ENCODE data around the gene UBE2Q1.

UBE2Q1 gene

DNA sequence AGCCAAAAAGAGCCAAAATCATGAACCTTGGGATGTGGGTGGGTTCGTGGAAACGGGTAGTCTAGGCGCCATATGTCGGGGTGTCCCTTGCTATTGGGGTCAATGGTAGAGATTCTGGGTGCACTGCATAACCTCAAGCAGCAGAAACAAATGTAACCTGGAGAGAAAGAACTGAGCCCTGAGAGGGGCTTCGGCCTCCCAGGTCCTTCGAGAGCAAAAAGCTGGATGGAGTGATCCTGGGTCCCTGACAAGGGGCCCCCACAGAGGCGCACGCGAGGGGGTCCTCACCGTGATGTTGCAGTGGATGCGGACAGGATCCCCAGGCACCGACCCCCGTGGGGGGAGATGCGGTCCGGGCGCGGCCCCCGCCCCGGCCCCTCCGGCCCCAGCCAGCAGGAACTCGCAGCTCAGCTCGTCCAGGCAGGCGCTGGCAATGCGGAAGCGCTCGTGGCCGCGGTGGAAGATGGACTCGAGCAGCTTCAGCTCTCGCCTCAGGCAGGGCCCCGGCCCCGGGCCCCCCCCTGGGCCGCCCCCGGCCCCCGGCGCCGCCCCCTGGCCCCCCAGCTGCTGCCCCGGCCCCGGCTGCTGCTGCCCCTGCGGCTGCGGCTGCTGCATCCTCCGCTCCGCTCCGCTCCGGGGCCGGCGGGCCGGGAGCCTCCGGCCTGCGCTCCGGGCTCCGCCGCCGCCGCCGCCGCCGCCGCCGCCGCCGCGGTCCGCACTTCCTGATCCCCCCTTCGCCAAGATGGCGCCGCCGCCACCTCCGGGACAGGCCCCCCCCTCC lies at the start of gene UBE2Q1:
UBE2Q1 (minus strand) TSS at position 724 of the 781 bp plus-strand sequence; CDS start at position 615, 109 bp downstream.
- DNase-seq (ENCODE audit: low read depth, low spot score) = no peak

DNA sequence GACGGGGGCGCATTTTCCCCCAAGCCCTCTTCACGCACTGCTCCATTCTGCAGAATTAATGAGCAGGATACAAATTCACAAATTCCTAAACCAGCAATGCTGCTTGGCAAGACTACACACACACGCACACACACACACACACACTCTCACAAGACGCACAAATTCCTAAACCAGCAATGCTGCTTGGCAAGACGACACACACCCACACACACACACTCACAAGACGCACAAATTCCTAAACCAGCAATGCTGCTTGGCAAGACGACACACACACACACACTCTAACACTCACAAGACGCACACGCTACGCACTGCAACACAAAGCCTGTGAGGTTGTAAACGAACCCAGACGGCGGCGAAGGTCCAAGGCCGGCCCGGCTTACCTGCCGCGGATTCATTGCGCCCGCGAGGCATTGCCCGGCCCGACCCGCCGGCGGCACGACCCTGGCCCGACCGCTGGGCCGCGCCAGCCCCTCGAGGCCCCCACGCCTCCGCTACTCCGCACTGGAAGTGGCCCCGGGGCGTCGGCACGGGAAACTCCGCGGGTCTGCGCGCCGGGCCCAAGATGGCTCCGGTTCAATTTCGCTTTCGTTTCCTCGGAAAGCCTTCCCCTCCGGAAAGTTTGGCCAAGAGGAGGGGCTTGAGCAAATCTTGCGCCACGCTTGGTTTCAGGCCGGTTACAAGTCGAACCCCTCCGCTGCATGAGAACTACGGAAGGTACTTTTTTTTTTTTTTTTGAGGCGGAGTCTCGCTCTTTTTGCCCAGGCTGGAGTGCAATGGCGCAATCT lies 49.3 kb upstream of the UBE2Q1 start, which contains the start of gene ADAR:
ADAR (minus strand) TSS at position 578 of the 788 bp plus-strand sequence; CDS start at position 398, 180 bp downstream.
- peak; percentile 85 for DNase-seq (ENCODE audit: low read depth, low spot score)

DNA sequence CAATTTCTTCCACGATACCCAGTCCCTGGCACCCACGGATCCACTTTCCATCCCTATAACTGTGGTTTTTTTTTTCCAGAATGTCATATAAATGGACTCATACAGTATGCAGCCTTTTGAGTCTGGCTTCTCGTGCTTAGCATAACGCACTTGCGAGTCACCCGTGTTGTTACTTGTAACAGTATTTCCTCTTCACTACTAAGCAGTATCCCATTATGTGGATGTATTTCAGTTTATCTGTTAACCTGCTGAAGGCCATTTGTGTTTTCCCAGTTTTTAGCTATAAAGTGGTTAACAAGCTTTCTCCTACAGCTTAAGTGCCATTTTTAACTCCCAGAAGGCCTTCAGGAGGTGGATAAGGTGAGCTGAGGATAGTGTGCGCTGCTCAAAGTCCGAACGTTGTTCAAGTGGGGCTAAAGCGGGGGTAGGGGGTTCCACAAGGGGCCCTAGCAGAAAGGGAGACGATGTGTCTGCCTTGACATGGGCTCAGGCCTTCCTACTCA lies 48.7 kb upstream of the UBE2Q1 start:
- DNase-seq (ENCODE audit: low read depth, low spot score) = peak; percentile 14

DNA sequence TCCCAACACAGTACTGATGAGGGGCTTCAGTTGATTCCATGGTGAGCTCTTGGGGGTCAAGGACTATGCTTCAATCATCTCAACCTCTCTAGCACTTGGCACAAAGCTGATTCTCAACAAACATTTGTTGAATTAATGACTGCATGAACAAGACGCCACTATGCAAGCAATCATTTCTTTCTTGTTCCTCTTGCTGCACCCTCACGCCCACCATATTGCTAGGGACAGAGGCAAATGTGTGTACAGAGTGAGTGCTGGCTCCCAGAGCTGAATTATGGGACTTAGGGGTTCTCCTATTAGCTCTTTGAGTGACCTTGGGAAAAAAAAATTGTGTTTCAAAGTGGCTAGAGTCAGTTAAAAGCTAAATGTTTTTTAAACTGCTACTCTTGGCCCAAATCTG lies 47.1 kb upstream of the UBE2Q1 start:
- DNase-seq (ENCODE audit: low read depth, low spot score) = no peak

DNA sequence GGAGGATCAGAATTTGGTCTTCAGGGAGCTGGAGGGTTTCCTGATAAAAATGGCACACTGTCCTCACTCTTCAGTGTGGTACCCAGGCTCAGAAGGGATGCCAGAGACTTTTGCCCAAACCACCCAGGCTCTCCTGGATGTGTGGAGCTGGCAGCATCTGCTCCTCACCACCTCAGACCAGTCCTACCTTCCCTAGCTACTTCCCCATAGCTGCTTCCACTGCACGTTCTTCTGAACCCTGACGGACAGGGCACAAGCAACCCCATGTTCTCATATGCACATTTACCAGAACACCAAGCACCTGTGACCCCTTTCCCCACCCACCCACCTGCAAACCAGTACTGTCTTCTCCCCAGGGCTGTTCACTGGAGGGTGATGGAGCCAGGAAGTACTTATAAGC lies 44.9 kb upstream of the UBE2Q1 start:
- no peak for DNase-seq (ENCODE audit: low read depth, low spot score)

DNA sequence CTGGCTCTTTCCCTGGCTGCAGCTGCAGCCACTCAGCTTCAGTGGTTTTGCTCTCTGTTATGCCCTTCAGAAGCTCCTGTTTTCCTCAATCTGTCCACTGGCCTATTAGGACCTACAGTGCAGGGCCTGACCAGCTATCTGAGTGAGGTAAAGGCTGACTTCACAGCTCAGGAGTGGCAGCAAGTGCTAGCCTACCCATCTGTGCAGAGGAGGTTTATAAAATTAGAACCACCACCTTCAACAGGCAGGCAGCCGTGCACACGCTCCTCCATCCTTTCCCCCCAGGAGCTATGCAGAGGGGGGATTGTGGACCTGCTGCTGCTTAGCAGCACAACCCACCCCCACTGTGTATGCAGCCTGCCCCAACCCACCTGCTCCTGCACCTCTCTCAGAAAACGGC lies 41.2 kb upstream of the UBE2Q1 start:
- no peak for DNase-seq (ENCODE audit: low read depth, low spot score)

DNA sequence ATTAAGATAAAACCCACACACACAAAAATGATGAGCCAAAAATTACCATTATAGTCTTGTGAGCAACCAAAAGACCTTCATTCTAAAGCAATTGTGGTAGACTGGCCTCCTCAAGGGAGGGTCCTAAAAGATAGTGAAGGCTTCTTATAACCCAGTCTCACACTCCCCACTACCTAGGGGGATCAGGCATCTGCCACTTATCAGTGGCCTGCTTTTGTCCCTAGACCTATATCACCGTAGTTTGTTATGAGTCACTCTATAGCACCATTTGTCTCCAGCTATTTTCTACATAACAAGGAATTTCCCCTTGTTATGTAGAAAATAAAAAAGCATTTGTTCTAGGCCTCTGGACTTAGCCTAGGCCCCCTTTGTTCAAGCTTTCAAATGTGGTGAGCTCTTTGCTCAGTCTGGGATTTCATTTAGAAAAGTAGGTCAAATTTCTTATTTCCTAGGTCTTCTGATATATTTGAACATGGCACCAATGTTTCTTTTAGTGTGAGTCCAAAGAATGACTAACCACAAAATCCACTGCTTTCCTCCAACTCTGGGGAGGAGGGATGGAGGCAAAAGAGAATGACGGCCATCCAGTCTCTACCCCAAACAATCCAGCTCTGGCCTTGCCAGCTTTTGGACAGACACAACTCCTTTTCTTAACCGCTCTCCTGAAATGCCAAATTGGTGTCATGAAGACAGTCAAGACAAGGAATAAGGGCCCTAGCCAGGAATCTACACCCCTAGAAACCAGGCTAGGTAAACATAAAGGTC lies 40.6 kb upstream of the UBE2Q1 start:
- DNase-seq (ENCODE audit: low read depth, low spot score) = no peak

DNA sequence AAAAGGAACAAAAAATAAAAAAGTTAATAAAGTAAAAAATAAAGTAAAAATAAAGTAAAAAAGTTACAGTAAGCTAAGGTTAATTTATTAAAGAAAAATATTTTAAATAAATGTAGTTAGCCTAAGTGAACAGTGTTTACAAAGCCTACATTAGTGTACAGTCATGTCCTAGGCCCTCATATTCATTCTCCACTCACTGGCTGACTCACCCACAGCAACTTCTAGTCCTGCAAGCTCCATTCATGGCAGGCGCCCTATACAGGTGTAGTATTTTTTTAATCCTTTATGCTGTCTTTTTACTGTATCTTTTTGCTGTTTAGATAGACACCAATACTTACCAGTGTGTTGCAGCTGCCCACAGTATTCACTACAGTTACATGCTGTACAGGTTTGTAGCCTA lies 37.2 kb upstream of the UBE2Q1 start:
- DNase-seq (ENCODE audit: low read depth, low spot score) = no peak

DNA sequence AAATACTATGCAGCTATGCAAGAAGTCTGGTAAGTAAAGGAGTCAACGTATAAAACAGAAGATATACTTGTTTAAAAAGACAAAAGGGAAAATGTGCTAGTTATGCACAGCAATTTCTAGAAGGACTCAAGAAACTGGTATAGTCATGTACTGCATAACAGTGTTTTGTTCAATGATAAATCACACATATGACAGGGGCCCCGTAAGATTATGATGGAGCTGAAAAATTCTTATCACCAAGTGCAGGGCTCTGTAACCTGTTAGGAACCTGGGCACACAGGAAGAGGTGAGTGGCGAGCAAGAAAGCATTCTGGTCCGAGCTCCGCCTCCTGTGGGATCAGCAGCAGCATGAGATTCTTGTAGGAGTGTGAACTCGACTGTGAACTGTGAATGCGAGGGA lies 36.3 kb upstream of the UBE2Q1 start:
- DNase-seq (ENCODE audit: low read depth, low spot score) = no peak

DNA sequence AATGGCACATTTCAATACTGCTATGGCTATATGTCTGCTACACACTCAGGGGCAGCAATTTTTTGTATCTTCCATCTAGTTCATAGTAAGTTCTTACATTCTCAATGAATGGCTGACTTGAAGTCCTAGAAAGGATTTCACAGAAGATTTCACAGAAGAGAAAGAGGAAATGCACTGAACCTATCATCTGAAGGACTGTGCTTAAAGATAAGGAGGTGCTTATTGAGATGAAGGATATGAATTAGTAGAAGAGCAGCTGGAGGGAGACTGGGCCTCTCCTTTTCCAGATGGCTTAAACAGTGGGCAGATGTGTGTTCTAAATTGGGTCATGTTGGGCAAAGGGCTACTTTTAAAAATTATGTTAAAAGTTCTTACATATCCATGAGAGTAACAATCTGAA lies 34.9 kb upstream of the UBE2Q1 start:
- DNase-seq (ENCODE audit: low read depth, low spot score) = no peak

DNA sequence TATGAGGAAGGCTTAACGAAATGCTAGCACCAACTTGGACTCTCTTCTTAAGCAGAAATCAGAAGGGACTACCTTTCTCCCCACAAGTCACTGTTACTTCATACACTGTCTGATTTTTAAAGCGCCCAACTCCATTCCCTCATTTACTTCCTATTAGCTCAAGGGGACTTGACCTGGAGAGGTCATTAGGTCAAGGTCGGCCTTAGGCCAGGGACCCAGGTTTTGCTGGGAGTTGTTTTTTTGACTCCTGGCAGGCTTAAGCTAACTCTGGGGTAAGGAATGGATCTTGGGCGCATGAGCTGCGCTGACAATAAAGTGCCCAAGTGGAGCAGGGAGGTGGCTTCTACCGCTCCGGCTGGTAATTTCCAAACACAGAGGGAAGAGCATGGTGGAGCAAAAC lies 32.7 kb upstream of the UBE2Q1 start:
- DNase-seq (ENCODE audit: low read depth, low spot score) = no peak

DNA sequence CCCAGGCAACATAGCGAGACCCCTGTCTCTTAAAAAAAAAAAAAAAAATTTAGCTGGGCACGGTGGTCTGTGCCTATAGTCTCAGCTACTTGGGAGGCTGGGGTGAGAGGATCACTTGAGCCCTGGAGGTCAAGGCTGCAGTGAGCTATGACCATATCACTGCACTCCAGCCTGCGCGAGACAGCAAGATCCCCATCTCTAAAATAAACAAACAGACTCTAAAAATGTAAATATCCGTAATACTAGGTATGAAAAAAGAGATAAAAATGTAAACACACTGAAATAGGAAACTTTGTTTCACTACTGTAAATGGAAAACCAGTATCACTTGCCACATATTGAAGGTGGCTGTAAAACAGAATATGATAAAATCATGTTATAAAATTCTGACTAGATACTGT lies 32.3 kb upstream of the UBE2Q1 start:
- no peak for DNase-seq (ENCODE audit: low read depth, low spot score)

DNA sequence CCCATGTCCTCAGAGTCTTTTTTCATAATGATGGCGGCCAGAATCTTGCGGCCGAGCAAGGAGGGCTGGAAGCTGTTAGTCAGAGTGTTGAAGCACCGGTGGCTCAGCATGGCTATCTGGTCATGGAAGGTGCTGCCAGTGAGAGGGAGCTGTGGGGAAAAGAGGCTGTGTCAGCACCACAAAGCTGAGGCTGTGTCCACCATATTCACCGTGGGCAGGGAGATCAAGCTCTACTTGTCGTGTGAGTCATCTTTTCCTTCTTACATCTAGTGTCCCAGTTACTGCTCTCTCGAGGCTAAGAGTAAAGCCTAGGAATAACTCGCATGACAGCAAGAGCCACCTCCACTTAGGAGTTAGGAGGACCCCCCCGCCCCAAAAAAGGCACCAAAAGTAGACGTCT lies 31.3 kb upstream of the UBE2Q1 start:
- no peak for DNase-seq (ENCODE audit: low read depth, low spot score)

DNA sequence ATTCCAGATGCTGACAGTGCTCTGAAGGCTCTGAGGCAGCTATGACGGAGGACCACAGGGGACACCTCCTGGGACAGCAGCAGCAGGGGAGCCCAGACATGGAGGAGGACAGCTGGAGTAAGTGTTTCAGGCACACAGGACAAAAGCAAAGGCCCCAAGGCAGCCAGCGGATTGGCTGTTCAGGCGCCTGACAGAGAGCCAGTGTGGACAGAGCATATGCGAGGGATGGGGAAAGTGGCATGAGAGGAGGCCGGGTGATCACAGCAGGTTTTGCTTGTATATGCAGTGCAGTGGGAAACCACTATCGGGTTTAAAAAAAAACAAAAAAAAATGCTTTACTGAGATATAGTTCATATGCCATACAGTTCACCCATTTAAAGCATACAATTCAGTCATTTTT lies 28.2 kb upstream of the UBE2Q1 start:
- DNase-seq (ENCODE audit: low read depth, low spot score) = no peak

DNA sequence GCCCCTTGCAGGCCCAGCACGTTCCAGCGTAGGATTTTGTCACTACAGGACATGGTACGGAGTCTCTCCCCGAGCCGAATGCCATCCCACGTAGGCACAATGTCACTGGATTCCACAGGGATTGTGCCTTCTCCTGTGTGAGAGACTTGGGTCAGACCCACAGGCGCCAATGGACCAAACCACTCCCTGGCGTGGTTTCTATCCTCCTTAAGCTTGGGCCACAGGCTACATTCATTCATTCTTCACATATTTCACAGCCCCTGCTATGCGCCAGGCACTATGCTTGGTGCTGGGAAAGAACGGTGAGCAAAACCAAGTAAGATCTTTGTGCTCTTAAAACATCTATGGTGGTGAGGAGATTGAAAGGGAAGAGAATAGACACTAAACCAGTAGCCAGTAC lies 27.8 kb upstream of the UBE2Q1 start:
- no peak for DNase-seq (ENCODE audit: low read depth, low spot score)

DNA sequence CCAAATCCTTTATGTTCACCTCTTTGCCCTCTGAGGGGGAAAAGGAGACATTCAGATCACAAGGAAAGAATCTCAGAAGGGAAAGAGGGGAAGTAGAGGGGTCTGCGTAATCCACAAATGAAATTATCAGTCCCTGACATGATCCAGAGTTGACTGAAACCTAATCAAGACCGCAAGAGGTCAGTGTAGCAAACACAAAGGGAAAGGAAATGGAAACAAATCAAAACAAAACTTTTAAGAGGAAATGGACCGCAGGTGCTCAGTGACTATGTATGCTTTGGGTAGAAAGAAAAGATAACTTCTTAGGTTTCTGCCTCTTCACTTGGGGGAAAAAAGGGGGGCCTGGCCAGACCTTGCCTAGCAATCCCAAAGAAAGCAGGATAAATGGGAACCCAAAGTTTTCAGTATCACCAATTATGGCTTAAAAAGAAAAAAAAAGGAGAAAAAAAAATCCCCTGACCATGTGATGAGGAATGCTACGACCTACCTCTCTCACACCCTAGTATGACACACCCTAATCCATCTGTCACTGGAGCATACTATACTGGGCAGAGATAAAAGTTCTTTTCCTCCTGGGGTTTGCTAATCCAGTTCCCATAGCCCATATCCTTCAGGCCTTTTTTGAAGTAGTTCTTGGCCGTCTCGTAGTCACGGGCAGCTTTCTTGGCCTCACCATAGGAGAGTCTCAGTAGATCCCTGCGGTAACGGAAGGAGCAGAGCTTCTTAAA lies 26.0 kb upstream of the UBE2Q1 start:
- DNase-seq (ENCODE audit: low read depth, low spot score) = no peak

DNA sequence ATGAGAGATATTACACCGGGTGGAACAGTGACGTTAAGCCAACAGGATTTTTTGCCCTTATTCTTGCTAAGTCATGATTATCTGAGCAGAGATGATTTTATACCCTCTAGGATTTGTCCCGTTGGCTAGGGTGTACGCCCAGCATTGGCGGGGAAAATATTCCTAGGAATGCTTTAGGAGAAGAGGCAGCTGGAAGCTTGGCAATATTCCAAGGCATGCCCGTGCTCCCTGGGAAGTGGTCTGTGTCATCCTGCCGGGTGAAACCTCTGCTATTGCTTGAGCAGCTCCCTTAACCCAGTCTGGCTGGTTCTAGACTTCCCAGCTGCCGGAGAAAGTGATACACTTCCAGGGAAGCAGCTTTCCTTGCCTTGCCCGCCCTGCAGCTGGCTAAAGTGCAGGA lies 25.3 kb upstream of the UBE2Q1 start:
- no peak for DNase-seq (ENCODE audit: low read depth, low spot score)

DNA sequence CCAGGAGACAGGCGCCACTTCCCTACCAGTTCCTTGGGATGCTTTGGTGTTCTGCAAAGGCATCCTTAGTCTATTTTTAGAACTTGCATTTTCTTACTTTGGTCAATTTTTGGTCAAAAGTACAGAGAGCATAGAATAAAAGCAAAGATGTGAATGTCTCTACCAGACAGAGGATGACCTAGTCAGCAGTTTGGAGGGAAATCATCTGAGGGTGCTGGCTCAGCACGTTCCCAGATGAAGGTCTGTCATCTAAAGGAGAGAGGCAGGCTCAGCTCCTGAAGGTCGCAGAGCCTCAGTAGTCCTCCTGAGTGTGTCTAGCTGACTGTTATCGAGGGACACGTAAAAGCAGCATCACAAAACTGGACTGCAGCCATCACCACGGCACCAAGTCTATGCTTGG lies 24.4 kb upstream of the UBE2Q1 start:
- DNase-seq (ENCODE audit: low read depth, low spot score) = no peak

DNA sequence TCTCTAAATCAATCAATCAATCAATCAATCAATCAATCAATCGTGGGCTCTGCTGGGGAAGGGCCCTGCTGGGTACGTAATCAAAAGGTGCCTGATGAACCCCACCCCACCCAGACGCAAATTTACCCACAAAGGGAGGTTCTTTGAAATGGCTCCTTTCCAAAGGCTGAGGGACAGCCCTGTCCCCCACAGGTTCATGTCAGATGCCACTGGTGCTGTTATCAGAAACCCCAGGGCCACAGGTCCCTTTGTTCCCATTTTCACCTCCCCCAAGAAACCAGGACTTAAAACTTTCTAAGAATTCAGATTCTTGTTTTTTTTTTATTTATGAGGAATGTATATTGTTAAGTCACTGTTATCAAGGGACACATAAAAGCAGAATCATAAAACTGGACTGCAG lies 23.3 kb upstream of the UBE2Q1 start:
- DNase-seq (ENCODE audit: low read depth, low spot score) = no peak

DNA sequence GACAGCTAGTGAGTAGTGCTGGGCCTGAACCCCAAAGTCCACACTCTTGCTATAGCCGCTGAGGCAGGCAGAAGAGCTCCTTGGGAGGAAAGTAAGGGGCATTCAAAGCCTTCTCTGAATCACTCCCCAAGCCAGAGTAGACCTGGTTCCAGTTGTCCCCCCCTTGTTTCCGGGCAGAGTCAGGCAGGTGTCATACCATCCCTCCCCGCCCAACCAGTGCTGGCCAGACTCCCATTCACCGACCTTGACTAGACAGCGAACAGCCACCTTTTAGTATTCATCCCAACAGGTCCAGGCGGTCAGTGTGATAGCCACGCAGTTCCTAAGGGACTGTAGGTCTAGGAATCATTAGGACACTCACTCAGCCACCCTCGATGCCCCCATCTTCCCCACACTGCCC lies 20.9 kb upstream of the UBE2Q1 start:
- no peak for DNase-seq (ENCODE audit: low read depth, low spot score)

DNA sequence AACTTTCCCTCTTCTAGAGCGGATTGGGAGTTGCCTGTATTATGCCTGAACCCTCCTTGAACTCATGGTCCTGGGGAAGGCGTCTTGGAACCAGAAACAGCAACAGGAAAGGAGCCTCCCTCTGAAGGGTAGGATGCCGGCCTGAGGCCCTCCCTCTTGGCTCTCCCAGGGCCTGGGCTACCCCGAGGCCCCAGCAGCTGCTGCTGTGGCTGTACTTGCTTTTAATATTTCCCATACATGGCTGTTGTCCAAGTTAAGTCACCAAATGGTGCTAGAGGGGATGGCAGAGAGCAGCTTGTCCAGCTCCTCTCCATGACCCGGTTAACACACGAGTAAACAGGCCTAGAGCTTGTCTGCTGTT lies 19.6 kb upstream of the UBE2Q1 start:
- no peak for DNase-seq (ENCODE audit: low read depth, low spot score)
